ENCODE results near the gene GAK. TPM values are rescaled to one million over a fixed set of nuclear protein-coding genes. Genes with fewer than 3 reads are reported as not detected.
"Not testable (repeated sequence)": the region's sequence is repeated elsewhere in the genome, so short reads cannot be mapped to it uniquely, and the experiment has no call there.

GAK gene
- total RNA-seq, 6 experiments from 2014 or later, result 53.2 to 85.0 (median 64.5) TPM

DNA sequence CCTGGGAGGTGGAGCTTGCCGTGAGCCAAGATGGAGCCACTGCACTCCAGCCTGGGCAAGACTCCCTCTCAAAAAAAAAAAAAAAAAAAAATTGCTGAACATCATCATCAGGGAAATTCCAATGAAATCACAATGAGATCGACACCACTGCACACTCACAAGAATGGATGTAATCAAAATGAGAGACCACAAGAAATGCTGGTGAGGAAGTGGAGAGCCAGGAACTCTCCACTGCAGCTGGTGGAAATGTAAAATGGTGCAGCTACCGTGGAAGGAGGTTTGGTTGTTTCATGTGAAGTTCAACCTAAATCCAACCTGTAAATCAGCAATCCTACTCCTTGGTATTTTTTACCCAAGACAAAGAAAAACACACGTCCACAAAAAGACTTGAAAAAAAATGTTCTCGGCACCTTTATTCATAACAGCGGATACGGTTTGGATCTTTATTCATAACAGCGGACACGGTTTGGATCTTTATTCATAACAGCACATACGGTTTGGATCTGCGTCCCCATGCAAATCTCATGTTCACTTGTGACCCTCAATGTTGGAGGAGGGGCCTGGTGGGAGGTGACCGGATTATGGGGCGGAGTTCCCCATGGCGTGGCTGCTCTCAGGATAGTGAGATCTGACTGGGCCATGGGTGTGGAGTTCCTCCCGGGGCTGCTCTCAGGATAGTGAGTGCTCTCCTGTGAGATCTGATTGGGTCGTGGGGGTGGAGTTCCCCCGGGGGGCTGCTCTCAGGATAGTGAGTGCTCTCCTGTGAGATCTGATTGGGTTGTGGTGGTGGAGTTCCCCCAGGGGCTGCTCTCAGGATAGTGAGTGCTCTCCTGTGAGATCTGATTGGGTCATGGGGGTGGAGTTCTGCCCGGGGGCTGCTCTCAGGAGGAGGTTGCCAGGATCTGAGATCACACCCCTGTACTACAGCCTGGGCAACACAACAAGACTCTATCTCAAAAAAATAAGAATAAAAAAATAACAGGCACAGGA lies 7.7 kb downstream of the GAK start:
- no peak overlapping the region for H3K27ac ChIP-seq
- WGBS (ENCODE audit: insufficient coverage, low coverage, low lambda C conversion rate, missing lambda C conversion rate), result 82% methylated on average over 11 of the region's 18 CpGs
- intact Hi-C loops (cut with DNase I), result no loop called here
- ATAC-seq, result no peak
- H3K36me3 ChIP-seq, result no peaks in the 10 kb centered on the region
- TF ChIP-seq, protein P1, sequence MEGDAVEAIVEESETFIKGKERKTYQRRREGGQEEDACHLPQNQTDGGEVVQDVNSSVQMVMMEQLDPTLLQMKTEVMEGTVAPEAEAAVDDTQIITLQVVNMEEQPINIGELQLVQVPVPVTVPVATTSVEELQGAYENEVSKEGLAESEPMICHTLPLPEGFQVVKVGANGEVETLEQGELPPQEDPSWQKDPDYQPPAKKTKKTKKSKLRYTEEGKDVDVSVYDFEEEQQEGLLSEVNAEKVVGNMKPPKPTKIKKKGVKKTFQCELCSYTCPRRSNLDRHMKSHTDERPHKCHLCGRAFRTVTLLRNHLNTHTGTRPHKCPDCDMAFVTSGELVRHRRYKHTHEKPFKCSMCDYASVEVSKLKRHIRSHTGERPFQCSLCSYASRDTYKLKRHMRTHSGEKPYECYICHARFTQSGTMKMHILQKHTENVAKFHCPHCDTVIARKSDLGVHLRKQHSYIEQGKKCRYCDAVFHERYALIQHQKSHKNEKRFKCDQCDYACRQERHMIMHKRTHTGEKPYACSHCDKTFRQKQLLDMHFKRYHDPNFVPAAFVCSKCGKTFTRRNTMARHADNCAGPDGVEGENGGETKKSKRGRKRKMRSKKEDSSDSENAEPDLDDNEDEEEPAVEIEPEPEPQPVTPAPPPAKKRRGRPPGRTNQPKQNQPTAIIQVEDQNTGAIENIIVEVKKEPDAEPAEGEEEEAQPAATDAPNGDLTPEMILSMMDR (IDR thresholded peaks at IDR 0.05), result no peak
- TF ChIP-seq POLR2A (IDR thresholded peaks at IDR 0.05), result no peak
- H3K27me3 ChIP-seq, result no peaks in the 10 kb centered on the region
- no peak for DNase-seq
- H3K4me1 ChIP-seq, result peaks cover 0 to 2% (median 0%) of the 10 kb centered on the region in 4 donors
- H3K9me3 ChIP-seq, result no peaks in the 10 kb centered on the region
- no peak overlapping the region for H3K4me3 ChIP-seq

DNA sequence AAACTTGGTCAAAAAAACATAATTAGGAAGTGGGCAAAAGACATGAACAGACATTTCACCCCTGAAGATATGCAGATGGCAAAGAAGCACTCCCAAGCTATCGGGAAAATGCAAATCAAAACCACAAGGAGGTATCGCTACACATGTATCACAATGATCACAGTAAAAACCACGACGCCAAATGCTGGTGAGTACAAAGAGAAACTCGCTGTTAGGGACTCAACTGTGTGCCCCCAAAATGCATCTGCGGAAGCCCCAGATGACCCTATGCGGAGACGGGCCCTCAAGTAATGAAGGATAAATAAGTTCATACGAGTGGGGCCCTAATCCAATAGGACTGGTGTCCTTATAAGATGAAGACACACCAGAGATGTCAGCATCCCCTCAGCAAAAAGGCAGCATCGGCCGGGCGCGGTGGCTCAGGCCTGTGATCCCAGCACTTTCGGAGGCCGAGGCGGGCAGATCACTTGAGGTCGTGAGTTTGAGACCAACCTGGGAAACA lies 10.2 kb downstream of the GAK start:
- Histone ChIP-seq H3K4me3 (no peak overlapping the region), H3K4me1 (no peaks in the 10 kb centered on the region), H3K27ac (no peak overlapping the region), H3K27me3 (no peaks in the 10 kb centered on the region), H3K9me3 (no peaks in the 10 kb centered on the region), H3K36me3 (no peaks in the 10 kb centered on the region)
- 91% methylated on average over 9 of the region's 17 CpGs for WGBS (ENCODE audit: insufficient coverage, low coverage, low lambda C conversion rate, missing lambda C conversion rate)
- DNase-seq, result no peak
- no peak for ATAC-seq
- intact Hi-C loops (cut with DNase I), result no loop called here
- no peak for TF ChIP-seq POLR2A (IDR thresholded peaks at IDR 0.05)
- TF ChIP-seq, protein P1 (IDR thresholded peaks at IDR 0.05), result no peak

DNA sequence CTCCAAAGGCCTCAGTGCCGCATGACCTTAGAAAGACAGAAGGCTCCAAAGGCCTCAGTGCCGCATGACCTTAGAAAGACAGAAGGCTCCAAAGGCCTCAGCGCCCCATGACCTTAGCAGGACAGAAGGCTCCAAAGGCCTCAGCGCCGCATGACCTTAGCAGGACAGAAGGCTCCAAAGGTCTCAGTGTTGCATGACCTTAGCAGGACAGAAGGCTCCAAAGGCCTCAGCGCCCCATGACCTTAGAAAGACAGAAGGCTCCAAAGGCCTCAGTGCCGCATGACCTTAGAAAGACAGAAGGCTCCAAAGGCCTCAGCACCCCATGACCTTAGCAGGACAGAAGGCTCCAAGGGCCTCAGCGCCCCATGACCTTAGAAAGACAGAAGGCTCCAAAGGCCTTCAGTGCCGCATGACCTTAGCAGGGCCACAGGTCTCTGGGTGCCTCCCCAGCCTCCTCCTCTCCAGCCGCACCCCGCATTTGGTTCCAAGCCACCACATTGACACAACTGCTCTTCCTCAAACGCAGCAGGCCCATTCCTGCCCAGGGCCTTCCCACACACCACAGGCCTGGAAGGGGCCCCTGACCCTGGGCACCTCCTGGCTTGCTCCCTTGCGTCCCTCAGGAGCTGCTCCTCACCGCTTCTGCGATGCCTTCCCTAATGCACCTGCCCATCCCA lies 13.0 kb downstream of the GAK start:
- H3K27ac ChIP-seq; H3K36me3 ChIP-seq; ATAC-seq; DNase-seq; intact Hi-C loops (cut with DNase I); H3K4me3 ChIP-seq; H3K4me1 ChIP-seq; H3K27me3 ChIP-seq; H3K9me3 ChIP-seq: not testable (repeated sequence)
- WGBS (ENCODE audit: insufficient coverage, low coverage, low lambda C conversion rate, missing lambda C conversion rate), result 91% methylated on average over 8 of the region's 15 CpGs

DNA sequence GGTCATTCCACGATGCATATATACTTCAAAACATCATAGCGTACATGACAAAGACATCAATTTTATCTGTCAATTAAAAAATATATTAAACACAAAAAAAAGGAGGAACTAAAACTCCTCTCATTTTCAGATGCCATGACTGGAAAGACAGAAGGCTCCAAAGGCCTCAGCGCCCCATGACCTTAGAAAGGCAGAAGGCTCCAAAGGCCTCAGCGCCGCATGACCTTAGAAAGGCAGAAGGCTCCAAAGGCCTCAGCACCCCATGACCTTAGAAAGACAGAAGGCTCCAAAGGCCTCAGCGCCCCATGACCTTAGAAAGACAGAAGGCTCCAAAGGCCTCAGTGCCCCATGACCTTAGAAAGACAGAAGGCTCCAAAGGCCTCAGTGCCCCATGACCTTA lies 13.5 kb downstream of the GAK start:
- H3K9me3 ChIP-seq; H3K27ac ChIP-seq; H3K36me3 ChIP-seq; H3K27me3 ChIP-seq; intact Hi-C loops (cut with DNase I); ATAC-seq; H3K4me3 ChIP-seq; DNase-seq; H3K4me1 ChIP-seq: not testable (repeated sequence)
- WGBS (ENCODE audit: insufficient coverage, low coverage, low lambda C conversion rate, missing lambda C conversion rate), result 77% methylated on average over 6 of the region's 6 CpGs

DNA sequence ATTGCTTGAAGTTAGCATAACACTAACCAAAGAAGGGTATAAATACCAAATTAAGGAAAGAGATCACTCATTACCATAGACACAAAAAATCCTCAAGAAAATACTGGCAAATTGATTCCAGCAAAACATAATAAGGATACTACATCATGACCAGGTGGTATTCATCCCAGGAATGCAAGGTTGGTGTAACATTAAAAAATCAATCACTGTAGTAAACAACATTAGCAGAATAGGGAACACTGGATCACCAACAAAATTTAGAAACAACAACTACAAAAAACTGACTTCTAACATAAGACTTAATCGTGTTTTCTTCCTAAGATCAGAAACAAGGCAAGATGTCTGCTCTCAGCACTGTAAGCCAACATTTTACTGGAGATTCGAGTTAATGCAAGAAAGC lies 14.1 kb downstream of the GAK start:
- 96% methylated on average over 2 of the region's 2 CpGs for WGBS (ENCODE audit: insufficient coverage, low coverage, low lambda C conversion rate, missing lambda C conversion rate)
- intact Hi-C loops (cut with DNase I), result no loop called here
- Histone ChIP-seq H3K36me3 (peaks cover 0 to 5% (median 0%) of the 10 kb centered on the region in 4 donors), H3K9me3 (no peaks in the 10 kb centered on the region), H3K4me3 (no peak overlapping the region), H3K27ac (no peak overlapping the region), H3K4me1 (peaks cover 0 to 6% (median 0%) of the 10 kb centered on the region in 4 donors), H3K27me3 (no peaks in the 10 kb centered on the region)
- TF ChIP-seq POLR2A (IDR thresholded peaks at IDR 0.05), result no peak
- TF ChIP-seq, protein P1 (IDR thresholded peaks at IDR 0.05), result no peak
- DNase-seq (no peak), ATAC-seq (no peak)

Data from right lobe of liver (tissue), 6 donors.